HG03457 (cell line): ENCODE data around the gene WDR70.
A peak's percentile ranks its signal among the peaks of the same experiment; 100 is the strongest.

Experiments used
- ATAC-seq: cut with Tn5 transposase; IDR thresholded peaks from one replicate; pipeline ENCODE4 v1.9.1; 2021; ENCODE audit warnings: moderate number of reproducible peaks; ENCODE audit not compliant: unreplicated experiment

The WDR70 gene

DNA sequence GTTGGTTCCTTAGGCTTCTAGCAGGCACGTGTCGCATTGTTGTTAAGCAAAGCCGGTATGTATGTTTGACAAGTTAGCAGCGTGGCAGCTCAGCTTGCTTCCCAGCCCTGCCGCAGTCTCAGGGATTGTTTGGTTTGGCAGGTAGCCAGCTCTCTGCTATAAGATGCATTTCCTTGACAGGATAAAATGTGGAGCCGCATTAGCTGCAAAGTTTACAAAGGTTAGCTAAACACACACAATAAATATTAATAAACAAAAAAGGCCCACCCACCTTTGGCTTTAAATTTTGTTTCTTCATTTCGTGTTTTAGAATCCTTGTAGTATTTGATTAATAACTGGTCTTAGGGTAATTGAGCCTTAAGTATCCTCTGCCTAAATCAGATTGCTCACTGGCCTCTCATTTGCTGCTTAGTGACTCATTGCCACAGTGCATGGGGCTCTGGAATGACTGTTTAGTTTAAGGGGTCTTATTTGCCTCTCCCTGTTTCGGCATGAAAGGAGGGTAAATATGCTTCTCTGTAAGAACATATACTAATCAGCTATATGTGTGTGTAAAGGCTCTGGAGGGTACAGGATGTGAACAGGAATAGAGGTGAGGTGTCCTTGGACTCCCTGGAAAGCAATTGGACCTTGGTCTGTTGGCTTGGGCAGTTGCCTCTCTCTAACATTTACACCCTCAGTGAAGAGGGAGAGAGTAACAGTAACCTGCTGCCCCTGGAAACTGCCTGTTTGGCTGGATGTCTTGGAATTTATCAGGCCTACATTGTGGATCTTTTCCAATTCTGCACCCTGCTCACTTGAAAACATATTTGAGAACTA lies 338.7 kb downstream of the WDR70 start:
- no peak for ATAC-seq

DNA sequence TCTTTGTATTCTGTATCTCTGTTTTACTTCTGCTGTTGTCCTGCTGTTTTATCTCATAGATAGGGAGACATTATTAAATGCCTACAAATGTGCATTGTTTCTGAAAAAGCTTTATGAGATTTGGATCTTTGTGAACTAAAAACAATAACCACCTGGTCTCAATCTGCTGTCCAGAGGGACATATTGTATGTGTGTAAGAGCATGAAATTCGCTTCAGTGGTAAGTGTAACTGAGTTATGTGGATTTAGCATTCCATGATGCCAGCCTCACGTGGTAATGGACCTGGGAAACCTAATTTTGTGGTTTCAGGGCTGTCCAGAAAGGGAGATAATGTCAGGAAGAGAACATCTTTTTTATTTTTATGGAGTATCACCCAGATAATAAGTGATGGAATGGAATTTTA lies 341.4 kb downstream of the WDR70 start:
- ATAC-seq = no peak

DNA sequence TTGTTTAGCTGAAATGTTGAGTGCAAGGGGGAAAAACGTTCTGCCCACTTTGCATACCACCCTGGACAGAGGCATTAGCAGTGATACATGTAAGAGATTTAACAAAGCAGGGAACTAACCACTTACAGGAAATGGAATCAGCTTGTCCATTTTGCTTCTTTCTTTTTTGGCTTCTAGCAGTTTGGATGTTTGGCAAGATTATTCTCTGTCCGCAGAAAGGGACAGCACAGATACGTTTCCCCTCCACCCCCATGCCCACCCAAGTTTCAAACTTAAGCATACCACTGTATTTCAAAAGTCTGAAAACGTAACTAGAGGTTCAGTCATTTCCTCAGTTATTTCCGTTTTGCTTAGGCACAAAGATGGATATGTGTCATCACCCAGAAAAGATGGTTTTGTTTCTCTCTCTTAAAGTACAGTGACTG lies 342.3 kb downstream of the WDR70 start:
- ATAC-seq = peak; percentile 32

DNA sequence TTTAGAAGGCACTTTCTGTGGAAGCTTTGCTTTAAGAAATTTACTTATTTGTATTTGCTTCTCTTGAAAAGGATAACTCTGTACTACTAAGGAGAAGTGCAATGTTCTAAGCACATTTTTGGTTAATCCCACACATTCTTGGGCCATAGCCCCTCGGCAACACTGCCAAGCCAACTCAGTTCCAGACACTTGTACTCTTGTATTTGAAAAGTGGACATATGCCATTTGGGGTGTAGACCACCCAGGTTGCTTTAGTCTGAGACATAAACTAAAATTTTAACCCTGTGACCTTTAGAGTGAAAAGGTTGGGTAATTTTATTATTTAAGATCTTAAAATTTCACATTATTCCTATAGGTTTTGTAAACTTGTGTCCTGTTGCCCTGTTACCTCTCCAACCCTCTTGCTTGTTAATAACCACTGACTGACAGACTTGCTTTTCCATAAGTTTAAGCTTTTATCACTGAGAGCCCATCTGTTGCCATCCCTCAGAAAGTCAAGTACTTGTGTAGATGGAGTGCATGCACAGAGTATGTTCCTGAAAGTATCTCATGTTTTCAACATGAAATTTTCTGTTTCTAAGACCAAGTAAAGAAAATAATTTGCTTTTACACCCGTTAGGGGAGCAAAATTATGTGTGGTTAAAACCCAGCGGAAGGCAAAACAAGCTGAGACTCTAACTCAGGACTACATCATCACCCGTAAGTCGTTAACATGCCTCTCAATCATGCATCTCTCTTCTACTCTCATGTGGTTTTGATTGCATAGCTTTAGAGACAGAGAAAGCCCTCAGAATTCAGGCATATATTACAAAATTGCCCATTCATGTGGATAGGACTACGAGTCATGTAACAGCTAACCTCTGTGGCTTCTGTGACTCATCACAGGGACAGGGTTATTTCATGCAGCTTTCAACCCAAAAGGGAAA lies 343.4 kb downstream of the WDR70 start:
- ATAC-seq = peak; percentile 86

DNA sequence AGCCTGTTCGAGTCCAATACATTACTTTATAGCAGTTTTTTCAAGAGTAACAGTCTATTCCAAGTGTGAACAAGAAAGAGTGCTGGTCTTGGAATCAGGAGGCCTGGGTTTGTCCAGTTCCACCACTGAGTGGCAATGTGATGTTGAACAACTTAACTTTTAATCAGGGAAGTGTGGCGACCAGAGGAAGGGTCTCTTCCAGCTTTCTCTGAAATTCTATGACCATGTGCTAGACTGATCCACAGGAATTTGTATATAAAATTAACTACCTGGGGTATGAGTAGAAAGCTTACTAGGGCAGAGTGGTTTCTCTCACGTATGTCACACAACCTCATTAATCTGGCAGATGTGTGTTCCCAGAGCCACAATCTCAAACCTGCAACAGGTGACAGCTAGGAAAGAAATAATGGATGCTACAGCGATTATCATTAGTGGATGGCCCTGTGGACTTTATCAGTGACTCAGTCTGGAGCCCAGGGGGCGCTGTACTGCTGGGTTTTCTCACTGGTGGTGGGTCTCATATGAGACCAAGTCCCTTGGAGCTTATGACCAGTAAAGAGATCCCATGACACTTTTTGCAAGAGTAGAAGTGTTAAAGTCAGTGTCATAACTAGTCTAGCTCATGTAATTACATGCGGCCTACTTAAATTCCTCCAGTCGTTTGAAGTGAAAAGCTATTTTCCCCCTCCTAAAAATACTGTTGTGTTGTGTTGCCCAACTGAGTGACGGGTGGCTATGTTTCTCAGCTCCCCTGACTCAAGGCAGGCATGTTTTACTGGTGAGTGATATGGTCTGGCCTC lies 344.2 kb downstream of the WDR70 start:
- no peak for ATAC-seq

DNA sequence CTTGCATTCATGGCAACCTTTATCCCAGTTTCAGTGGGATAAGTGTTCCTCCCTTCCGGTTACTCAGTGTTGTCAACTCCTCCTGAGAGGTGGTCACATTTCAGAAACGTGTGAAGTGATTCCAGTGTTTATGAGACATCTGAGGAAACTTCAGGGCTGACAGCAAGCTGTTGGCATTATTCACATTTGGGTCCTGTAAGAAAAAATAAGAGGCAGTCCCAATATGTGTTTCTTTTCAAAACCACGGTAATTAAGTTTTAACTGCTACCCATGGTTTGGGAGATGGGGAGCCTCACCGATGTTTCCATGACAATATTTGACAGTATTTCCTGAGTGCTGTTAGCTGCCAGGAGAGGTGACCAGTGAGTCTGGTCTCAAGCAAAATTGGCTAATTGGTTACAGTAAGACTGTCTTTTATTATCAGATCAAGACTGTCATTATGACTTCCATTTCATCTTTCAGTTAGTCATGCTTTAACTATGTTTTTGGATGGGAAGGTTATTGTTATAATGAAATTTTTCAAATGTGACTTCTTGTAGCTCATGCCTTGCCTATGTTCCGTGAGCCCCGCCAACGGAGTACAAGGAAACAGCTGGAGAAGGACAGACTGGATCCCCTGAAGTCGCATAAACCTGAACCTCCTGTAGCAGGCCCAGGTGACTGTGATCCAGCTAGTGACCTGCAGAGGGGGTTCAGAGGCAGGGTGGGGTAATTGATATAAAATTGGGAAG lies 345.4 kb downstream of the WDR70 start:
- ATAC-seq = no peak

DNA sequence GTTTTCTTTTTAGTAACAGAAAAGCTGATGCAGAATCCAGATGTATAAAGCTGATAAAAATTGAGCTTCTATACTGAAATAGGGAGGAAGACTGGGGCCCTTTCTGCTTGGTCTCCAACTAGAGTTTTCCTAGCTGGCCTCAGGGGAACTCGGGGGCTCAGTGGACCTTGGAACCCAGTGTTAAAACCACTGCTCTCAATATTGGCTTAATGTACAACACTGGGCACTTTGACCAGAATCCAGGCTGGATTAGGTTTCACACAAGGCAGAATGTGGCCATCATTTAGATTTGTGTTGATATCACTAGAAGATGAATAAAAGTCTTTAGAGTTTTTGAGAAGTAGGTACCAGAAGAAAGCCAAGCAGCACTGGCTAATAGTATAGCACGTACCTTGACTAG lies 346.1 kb downstream of the WDR70 start:
- ATAC-seq = no peak

DNA sequence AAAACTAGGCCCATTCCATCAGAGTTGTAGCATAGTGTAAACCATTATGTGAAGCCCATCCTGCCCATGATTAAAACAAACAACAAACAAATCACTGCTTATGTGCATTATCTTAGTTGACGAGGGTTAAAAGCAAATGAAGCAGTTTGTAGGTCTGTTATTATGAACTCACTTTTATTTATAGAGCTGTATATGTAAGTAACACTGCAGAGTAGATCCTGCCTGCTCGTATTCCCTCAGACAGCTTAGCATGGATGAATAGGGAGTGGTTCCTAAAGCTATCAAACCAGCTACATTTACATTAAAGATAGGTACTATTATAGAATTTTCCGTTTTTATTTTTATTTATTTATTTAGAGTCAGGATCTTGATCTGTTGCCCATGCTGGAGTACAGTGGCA lies 348.1 kb downstream of the WDR70 start:
- no peak for ATAC-seq

DNA sequence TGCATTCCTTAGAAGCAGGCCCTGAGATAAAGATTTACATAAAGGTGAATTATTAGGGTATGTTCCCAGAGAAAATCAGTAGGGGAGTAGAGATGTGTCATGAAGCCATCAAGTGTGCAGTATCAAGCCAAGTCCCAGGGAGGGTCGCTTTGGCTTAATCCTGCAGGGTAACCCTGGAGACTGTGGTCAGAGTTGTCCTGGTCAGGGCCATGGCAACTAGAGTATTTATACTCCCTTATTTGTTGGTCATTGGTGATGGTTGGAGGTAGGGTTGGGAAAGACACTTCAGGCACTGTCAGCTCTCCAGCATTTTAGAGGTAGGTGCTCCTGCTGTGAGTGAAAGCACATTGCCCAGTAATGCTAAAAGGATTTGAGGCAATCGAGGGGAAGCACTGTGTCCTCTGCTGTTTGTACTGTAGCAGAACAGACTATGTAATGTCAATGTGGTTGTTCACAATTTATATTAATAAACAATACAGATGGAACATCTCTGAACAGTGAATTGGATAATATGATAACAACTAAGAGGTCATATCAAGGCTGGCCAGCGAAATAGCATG lies 351.9 kb downstream of the WDR70 start:
- ATAC-seq = no peak

DNA sequence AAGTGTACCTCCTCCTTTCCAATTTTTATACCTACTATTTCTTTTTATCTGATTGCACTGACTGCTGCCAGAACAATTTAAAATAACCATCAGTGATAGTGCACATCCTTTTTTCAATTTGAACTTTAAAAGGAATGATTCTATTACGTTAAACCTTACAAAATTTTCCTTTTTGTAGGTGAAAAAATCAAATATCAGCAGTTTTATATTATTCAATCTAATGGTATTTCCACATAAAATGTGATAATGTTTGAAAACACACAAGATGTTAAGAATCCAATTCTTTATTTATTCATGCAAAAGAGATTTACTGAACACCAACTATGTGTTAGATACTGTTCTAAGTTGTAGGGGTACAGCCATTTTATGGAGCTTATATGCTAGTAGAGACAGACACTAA lies 355.0 kb downstream of the WDR70 start:
- ATAC-seq = no peak

DNA sequence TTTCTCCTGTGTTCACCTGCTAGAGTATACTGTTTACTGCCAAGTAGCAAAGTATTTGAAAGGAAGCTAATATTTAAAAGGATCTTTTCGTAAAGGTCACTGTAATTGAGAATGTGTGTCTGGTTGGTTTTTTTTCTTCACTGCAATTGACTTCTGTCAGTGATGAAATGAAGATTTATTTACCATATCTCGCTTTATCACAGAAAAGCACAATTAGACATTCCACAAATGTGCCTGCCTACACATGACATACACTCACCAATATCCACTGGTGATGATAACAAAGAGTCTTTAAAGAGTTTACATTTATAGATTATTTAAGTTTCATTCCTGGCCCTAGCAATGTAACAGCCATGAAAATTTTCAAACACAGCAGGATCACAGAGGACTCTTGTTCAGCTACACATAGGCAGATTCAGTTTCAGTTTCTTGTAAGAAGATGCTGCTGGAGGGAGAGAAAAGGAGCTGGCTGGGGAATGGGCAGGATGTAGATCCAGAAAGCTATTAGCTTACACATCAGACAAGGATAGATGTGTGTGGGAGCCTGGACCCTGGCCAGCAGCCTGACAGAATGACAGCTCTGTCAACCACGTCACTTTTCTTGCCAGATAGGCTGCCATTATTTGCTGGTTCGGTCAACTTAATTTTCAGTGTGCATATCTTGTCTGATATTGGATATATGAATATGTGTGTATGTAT lies 356.7 kb downstream of the WDR70 start:
- ATAC-seq = no peak

DNA sequence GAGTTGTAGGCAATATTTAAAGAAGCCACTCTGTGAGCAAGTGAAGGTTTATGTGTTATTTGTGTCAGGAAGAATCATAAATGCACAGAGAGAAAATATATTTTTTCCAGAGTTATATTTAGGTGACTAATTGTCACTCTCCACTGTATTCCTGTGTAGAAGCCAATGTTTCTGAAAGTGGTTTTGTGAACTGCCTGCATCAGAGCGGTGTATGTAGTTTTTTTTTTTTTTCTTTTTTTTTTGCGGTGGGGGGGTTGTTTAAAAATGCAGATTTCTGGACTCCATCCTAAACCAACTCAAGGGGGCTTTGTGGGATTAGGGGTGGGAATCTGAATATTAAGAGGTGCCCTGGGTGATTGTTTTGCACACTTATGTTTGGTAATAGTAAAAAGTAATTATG lies 357.3 kb downstream of the WDR70 start:
- no peak for ATAC-seq

DNA sequence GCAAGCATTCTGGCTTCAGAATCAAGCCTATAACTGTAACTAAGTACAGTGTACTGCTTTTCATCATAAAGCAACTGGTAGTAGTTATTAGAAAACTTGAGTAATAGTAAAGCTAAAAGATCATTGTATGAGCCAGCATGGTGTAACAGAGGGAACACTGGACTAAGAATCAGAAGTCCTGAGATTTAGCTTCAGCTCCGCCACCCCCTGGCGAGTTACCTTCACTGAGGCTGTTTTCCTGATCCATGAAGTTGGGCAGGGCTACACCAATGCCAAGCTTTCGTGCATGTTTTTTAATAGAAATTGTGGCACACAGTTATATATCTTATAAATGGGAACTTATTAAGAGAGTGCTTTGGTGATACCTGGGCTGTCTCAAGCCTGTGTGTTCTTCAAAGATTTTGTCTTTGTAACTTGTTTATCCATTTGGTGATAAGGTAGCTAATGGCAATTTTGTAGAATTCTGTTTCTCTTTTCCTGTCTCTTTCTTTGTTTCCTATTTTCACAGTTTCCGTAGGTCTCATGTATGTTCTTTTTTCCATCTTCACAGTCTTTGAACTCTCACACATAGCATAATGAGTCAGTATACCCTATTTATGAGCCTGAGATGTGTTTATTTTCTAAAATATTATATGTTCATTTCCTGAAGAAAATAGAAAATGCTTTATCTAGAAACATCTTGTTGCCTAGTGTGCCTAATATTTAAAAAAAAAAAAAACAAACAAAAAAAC lies 358.4 kb downstream of the WDR70 start:
- no peak for ATAC-seq

DNA sequence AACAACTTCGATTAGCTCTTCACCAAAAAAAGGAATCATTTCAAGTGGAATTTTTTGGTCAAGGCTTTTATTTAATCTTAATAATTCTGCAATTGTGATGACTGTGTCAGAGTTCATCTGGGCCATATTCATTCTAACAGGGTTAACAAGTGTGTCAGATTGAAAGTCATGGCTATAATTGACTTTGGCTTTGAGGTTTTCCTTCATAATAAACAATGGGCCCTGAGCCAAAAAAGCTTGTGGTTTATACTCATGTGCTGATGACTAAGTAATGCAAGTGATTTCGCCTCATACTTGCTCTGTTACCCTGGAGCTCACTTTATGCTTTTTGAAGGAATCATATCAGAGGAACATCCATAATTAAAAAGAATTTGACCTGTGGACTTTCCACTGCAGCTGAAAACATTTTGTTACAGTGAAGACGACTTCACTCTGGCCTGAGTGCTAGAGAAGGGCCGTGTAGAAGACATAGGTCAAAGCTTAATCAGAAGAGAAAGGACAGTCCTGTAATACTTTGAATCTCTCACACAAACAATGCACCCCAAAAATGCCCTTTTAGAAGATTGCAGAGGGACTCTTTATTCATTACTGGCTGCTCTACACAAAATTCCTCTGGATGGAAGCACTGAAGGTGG lies 359.1 kb downstream of the WDR70 start:
- peak; percentile 65 for ATAC-seq

DNA sequence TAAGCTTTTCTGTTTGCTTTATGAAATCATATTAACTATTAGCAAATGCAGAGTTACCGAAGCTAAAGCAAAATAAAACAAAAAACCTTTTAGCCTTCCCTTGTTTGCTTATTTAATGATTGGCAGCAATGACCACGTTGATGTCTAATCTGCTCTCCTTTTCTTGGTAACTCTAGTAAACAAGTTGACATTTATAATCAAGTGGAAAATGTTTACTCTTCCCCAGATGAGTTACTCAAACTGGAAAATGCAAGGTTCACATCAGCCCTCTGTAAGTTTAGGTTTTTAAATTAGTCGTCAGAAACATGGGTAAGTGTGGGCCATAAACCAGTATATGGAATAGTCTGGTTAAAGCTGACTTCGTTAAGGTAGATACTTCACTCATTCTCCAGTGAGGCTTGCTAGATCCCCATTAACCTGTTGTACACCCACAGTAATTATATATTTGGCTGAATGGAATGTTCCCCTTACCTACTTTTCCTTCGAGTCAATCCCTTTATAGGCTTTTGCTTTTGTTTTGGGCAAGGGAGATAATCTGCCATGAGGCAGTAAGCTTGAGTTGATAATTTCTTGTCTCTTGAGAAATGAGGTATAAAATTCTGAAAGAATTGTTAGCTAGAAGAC lies 359.9 kb downstream of the WDR70 start:
- no peak for ATAC-seq

DNA sequence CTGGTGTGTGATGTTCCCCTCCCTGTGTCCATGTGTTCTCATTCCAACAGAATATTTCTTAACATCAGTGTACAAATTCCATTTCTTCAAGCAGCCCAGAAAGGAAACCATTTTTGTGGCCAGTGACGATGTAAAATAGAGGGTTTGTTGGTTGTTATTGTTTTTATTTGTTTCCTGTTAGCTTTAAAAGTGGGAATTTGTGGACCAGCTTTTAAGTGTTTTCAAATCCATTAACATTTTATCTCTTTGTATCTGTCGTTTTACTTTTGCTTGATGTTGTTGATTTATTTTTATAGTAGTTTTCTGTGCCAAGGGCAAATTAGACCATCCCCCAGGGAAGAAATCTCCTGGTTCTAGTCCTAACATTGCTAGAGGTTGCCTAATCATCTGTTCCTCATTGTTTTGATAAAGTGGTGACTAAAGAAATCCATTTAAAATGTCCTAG lies 360.7 kb downstream of the WDR70 start:
- ATAC-seq = no peak

DNA sequence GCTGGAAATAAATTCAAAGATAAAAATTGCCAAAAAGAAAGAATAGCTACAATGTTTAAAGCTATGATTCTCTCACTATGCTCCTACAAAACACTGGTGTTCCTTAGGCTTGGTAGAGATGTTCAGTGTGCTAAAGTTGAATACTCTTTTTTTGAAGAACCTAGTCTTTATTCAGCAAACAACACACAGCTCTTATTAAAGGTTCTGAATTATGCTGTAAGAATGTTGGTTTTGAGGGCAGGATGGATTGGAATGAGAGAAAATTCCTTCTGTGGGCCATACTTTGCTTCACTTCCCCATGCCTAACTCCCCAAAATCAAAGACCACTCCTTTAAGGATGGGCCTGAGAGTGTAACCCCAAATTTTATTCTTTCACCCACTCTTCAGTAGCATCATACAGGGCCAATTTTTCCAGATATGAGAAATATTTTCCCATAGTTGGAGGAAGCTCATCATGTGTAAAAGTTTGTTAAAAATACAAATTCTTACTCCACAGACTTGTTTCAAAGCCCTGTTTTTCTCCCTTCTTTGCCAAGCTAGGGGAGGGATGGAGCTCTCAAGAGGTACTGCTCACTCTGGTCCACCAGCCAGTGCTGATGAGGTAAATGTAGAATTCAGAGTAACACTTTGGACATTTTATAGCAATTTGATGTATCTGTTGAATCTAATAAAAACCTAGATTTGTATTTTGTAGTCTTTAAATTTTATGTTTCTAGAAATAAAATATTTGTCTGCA lies 361.4 kb downstream of the WDR70 start:
- no peak for ATAC-seq
